Right lung (tissue), 5 donors: ENCODE results near the gene ARHGEF7. TPM values are rescaled to one million over a fixed set of nuclear protein-coding genes. Genes with fewer than 3 reads are reported as not detected.

Experiments used
- DNase-seq, 2 donors: peaks; one replicate each; pipeline ENCODE4 v3.0.0-alpha.2; 2013
- polyA plus RNA-seq, 5 donors: library from polyadenylated mRNA; unstranded; fragments of 120-200 nt; gene quantifications; one replicate each; pipeline versions ENCODE4 v1.2.1 to v1.2.3, GENCODE V29; 2013; ENCODE audit warnings: inconsistent platforms in 1 of 5, low replicate concordance in 1 of 5; ENCODE audit not compliant: insufficient read length in 5 of 5, insufficient read depth in 1 of 5

Gene ARHGEF7
- polyA plus RNA-seq, 5 donors = 59.8 to 84.4 (median 69.0) TPM

GRCh38 chr13:111322001-111322915 lies 207.1 kb downstream of the ARHGEF7 start:
- DNase-seq = no peak

- no peak for DNase-seq
Observed at GRCh38 chr13:111322916-111323331, 207.8 kb downstream of the ARHGEF7 start.

- no peak for DNase-seq
Observed at GRCh38 chr13:111323549-111323948, 208.4 kb downstream of the ARHGEF7 start.

- DNase-seq = no peak
Observed at GRCh38 chr13:111323950-111324651, 209.0 kb downstream of the ARHGEF7 start.

- DNase-seq = no peak
Observed at GRCh38 chr13:111324736-111325135, 209.6 kb downstream of the ARHGEF7 start.

- DNase-seq = no peak
Observed at GRCh38 chr13:111325146-111325890, 210.2 kb downstream of the ARHGEF7 start.

- DNase-seq = no peak
Observed at GRCh38 chr13:111325941-111326620, 211.0 kb downstream of the ARHGEF7 start.

GRCh38 chr13:111326621-111326965 lies 211.5 kb downstream of the ARHGEF7 start:
- no peak for DNase-seq

GRCh38 chr13:111326981-111327642 lies 212.0 kb downstream of the ARHGEF7 start:
- DNase-seq = no peak

- no peak for DNase-seq
Observed at GRCh38 chr13:111327730-111328573, 212.8 kb downstream of the ARHGEF7 start.

GRCh38 chr13:111328574-111329410 lies 213.7 kb downstream of the ARHGEF7 start:
- no peak for DNase-seq

- DNase-seq = no peak
Observed at GRCh38 chr13:111329641-111330040, 214.5 kb downstream of the ARHGEF7 start.

GRCh38 chr13:111330066-111330610 lies 215.0 kb downstream of the ARHGEF7 start:
- peak; percentile 21 to 27 for DNase-seq

GRCh38 chr13:111335298-111335697 lies 220.2 kb downstream of the ARHGEF7 start:
- no peak for DNase-seq

GRCh38 chr13:111336666-111337065 lies 221.6 kb downstream of the ARHGEF7 start:
- no peak for DNase-seq

- DNase-seq = no peak
Observed at GRCh38 chr13:111337206-111337605, 222.1 kb downstream of the ARHGEF7 start.

- no peak for DNase-seq
Observed at GRCh38 chr13:111337741-111338140, 222.6 kb downstream of the ARHGEF7 start.

- DNase-seq = no peak
Observed at GRCh38 chr13:111338841-111339240, 223.7 kb downstream of the ARHGEF7 start.
